Loucy (cell line): ENCODE results near the gene ZNF576.
"Not testable (repeated sequence)": the region's sequence is repeated elsewhere in the genome, so short reads cannot be mapped to it uniquely, and the experiment has no call there.

ENCODE experiments used
- H2AFZ ChIP-seq: fragments of 200-600 bp; sonication (generic); 2 replicates; pipeline ENCODE4 v1.6.0; 2016; ENCODE audit warnings: antibody characterized with exemption, mild to moderate bottlenecking, low read length, moderate library complexity
- H3F3A ChIP-seq: fragments of 200-600 bp; 2 replicates; pipeline ENCODE4 v1.6.0; 2016; ENCODE audit warnings: antibody characterized with exemption, low read depth, mild to moderate bottlenecking
- H3K27me3 ChIP-seq: fragments of 200-600 bp; sonication (generic); 2 replicates; pipeline ENCODE4 v1.6.1; 2014; ENCODE audit warnings: low read length, mild to moderate bottlenecking; ENCODE audit not compliant: insufficient read depth, poor library complexity, severe bottlenecking
- H3K36me3 ChIP-seq: fragments of 200-600 bp; sonication (generic); 2 replicates; pipeline ENCODE4 v1.6.1; 2016; ENCODE audit warnings: low read length; ENCODE audit not compliant: insufficient read depth
- H3K4me1 ChIP-seq: fragments of 200-600 bp; sonication (generic); 2 replicates; pipeline ENCODE4 v1.5.1; 2014; ENCODE audit warnings: low read length, mild to moderate bottlenecking; ENCODE audit not compliant: insufficient read depth, poor library complexity, severe bottlenecking
- H3K4me2 ChIP-seq: fragments of 200-600 bp; sonication (generic); 2 replicates; pipeline ENCODE4 v1.6.0; 2014; ENCODE audit warnings: antibody characterized with exemption, low read length, low read depth, mild to moderate bottlenecking; ENCODE audit not compliant: poor library complexity, severe bottlenecking
- H3K4me3 ChIP-seq: fragments of 200-600 bp; sonication (generic); 2 replicates; pipeline ENCODE4 v1.5.1; 2014; ENCODE audit warnings: low read length, mild to moderate bottlenecking, mixed read lengths; ENCODE audit not compliant: poor library complexity, severe bottlenecking
- H3K79me2 ChIP-seq: fragments of 200-600 bp; sonication (generic); 2 replicates; pipeline ENCODE4 v1.6.1; 2014; ENCODE audit warnings: low read length; ENCODE audit not compliant: insufficient read depth
- H3K9ac ChIP-seq: fragments of 200-600 bp; sonication (generic); 2 replicates; pipeline ENCODE4 v1.6.0; 2014; ENCODE audit warnings: mild to moderate bottlenecking, low read depth, low read length, moderate library complexity; ENCODE audit not compliant: poor library complexity, severe bottlenecking
- H3K9me2 ChIP-seq: fragments of 200-600 bp; sonication (generic); replicated peaks from 2 replicates; pipeline ENCODE4 v1.6.1; 2016; ENCODE audit warnings: low read depth, low read length, mixed read lengths
- H3K9me3 ChIP-seq: fragments of 200-600 bp; sonication (generic); 2 replicates; pipeline ENCODE4 v1.6.1; 2014; ENCODE audit warnings: mild to moderate bottlenecking, antibody characterized with exemption, low read length, low read depth; ENCODE audit not compliant: insufficient read depth
- H4K20me1 ChIP-seq: fragments of 200-600 bp; sonication (generic); 2 replicates; pipeline ENCODE4 v1.6.0; 2014; ENCODE audit warnings: antibody characterized with exemption, low read length, mild to moderate bottlenecking; ENCODE audit not compliant: insufficient read depth, poor library complexity, severe bottlenecking
- EZH2phosphoT487 ChIP-seq: fragments of 200-600 bp; IDR thresholded peaks from 2 replicates; pipeline ENCODE4 v1.6.1; 2018; ENCODE audit warnings: antibody characterized with exemption, mild to moderate bottlenecking, moderate library complexity, borderline replicate concordance
- TF ChIP-seq, protein P1 (sequence below): fragments of 200-600 bp; sonication (generic); conservative IDR thresholded peaks from 2 replicates; pipeline ENCODE4 v1.5.1; 2014; ENCODE audit warnings: mild to moderate bottlenecking, antibody characterized with exemption, low read length

The ZNF576 gene

GRCh38 chr19:43634506-43634871, 38.1 kb downstream of the ZNF576 start:
- H3K9ac ChIP-seq: no peak overlapping the region
- H3K9me3 ChIP-seq: no peaks in the 10 kb centered on the region
- no peak overlapping the region for H3K4me3 ChIP-seq
- H3K4me1 ChIP-seq: peaks cover 7% of the 10 kb centered on the region
- no peaks in the 10 kb centered on the region for H3K27me3 ChIP-seq
- no peak overlapping the region for H3K4me2 ChIP-seq
- H3K79me2 ChIP-seq: no peaks in the 10 kb centered on the region
- no peaks in the 10 kb centered on the region for H3K36me3 ChIP-seq
- no peaks in the 10 kb centered on the region for H3F3A ChIP-seq
- TF ChIP-seq, protein P1, sequence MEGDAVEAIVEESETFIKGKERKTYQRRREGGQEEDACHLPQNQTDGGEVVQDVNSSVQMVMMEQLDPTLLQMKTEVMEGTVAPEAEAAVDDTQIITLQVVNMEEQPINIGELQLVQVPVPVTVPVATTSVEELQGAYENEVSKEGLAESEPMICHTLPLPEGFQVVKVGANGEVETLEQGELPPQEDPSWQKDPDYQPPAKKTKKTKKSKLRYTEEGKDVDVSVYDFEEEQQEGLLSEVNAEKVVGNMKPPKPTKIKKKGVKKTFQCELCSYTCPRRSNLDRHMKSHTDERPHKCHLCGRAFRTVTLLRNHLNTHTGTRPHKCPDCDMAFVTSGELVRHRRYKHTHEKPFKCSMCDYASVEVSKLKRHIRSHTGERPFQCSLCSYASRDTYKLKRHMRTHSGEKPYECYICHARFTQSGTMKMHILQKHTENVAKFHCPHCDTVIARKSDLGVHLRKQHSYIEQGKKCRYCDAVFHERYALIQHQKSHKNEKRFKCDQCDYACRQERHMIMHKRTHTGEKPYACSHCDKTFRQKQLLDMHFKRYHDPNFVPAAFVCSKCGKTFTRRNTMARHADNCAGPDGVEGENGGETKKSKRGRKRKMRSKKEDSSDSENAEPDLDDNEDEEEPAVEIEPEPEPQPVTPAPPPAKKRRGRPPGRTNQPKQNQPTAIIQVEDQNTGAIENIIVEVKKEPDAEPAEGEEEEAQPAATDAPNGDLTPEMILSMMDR: no peak
- TF ChIP-seq EZH2phosphoT487: no peak
- no peaks in the 10 kb centered on the region for H3K9me2 ChIP-seq
- H4K20me1 ChIP-seq: no peaks in the 10 kb centered on the region
- H2AFZ ChIP-seq: no peak overlapping the region

- Histone ChIP-seq H3K9ac (no peak overlapping the region), H2AFZ (no peak overlapping the region)
- TF ChIP-seq EZH2phosphoT487: no peak
- TF ChIP-seq, protein P1: no peak
These were observed 38.6 kb downstream of the ZNF576 start for GRCh38 chr19:43634872-43635560.

DNA sequence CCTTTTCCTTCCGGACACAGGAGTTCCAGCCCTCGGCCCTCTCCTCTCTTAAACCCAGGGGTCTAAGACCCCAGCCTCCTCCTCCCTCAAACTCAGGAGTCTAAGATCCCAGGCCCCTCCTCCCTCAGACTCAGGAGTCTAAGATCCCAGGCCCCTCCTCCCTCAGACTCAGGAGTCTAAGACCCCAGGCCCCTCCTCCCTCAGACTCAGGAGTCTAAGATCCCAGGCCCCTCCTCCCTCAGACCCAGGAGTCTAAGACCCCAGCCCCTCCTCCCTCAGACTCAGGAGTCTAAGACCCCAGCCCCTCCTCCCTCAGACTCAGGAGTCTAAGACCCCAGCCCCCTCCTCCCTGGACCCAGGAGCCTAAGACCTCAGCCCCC, 39.2 kb downstream of the ZNF576 start:
- not testable (repeated sequence) for H2AFZ ChIP-seq, H3K9me3 ChIP-seq, H3K4me3 ChIP-seq, H3K9ac ChIP-seq, H3F3A ChIP-seq, H3K79me2 ChIP-seq, H3K9me2 ChIP-seq, H3K4me2 ChIP-seq, H3K27me3 ChIP-seq, H3K36me3 ChIP-seq, H4K20me1 ChIP-seq
- H3K4me1 ChIP-seq: peaks cover 12% of the 10 kb centered on the region

More at GRCh38 chr19:43634872-43635560, 38.6 kb downstream of the ZNF576 start:
- H4K20me1 ChIP-seq: no peaks in the 10 kb centered on the region
- H3K4me1 ChIP-seq: peaks cover 9% of the 10 kb centered on the region
- H3F3A ChIP-seq: no peaks in the 10 kb centered on the region
- H3K36me3 ChIP-seq: no peaks in the 10 kb centered on the region
- H3K9me3 ChIP-seq: no peaks in the 10 kb centered on the region
- no peak overlapping the region for H3K4me3 ChIP-seq
- H3K27me3 ChIP-seq: no peaks in the 10 kb centered on the region
- H3K79me2 ChIP-seq: no peaks in the 10 kb centered on the region
- no peaks in the 10 kb centered on the region for H3K9me2 ChIP-seq
- no peak overlapping the region for H3K4me2 ChIP-seq

DNA sequence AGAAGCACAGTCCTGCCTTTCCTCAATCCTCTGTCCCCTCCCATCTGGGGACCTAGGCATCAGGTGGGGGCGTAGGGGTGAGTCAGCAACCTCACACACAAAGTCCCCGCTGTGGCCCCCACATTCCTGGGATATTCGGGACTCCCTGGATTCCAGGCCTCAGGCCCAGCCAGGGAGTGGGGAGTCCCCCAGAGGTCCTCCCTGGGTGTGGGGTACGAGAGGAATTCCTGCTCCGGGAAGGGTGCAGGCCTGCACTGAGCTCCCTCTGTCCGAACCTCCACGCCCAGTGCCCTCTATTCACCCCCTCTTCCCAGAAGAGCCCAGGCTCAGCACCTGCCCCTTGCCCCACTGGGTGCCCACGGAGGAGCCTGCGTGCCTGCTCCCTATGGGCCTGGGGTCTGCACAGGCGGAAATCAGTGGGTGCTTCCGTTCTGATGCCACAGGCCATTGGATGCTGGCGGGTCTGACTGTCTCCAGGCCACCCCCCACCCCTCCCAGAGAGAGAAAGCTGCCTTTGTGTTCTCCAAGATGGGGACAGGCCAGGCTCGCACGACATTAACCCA, 39.8 kb downstream of the ZNF576 start:
- Histone ChIP-seq H3K4me1 (peaks cover 12% of the 10 kb centered on the region), H2AFZ (no peak overlapping the region), H3K9me2 (no peaks in the 10 kb centered on the region), H3F3A (no peaks in the 10 kb centered on the region), H3K27me3 (no peaks in the 10 kb centered on the region), H3K79me2 (no peaks in the 10 kb centered on the region), H3K9ac (no peak overlapping the region), H3K9me3 (no peaks in the 10 kb centered on the region), H3K4me3 (no peak overlapping the region), H3K36me3 (no peaks in the 10 kb centered on the region), H4K20me1 (no peaks in the 10 kb centered on the region), H3K4me2 (no peak overlapping the region)
- TF ChIP-seq EZH2phosphoT487: no peak
- TF ChIP-seq, protein P1: no peak
